HEK293 (cell line): ENCODE results near the gene EIF4H.

ENCODE experiments used
- CTCF ChIA-PET: fragments of 350-600 bp; formaldehyde crosslinking; extraction: SDS; loops from one replicate; lab custom pipeline; 2021; ENCODE audit warnings: antibody characterized with exemption; lab: Yijun Ruan, JAX
- POLR2A ChIA-PET: fragments of 300-600 bp; formaldehyde crosslinking; extraction: SDS; loops from one replicate; lab custom pipeline; 2020; ENCODE audit warnings: antibody characterized with exemption, inconsistent platforms; lab: Yijun Ruan, JAX
- H3K27ac ChIP-seq: fragments of 200-500 bp; sonication (Bioruptor generic); 2 replicates; pipeline ENCODE4 v1.5.1; 2014; ENCODE audit warnings: low read depth, low read length, control low read depth, inconsistent platforms; ENCODE audit errors: extremely low read depth
- H3K36me3 ChIP-seq, 2 experiments: fragments of 200-500 bp in 1 of 2; sonication (Bioruptor generic) in 1 of 2; 1 replicate in 1 of 2; 2 replicates in 1 of 2; pipeline ENCODE4 v1.5.1; 2014 to 2017; ENCODE audit warnings: inconsistent platforms in 2 of 2, low read length in 2 of 2; ENCODE audit not compliant: control insufficient read depth in 2 of 2, insufficient read depth in 1 of 2
- H3K4me1 ChIP-seq: fragments of 200-500 bp; sonication (Bioruptor generic); 2 replicates; pipeline ENCODE4 v1.5.1; 2014; ENCODE audit warnings: mild to moderate bottlenecking, low read length, inconsistent platforms; ENCODE audit not compliant: control insufficient read depth, insufficient read depth
- H3K4me3 ChIP-seq: 2 replicates; pipeline ENCODE4 v1.5.1; 2011; ENCODE audit warnings: low read depth, mild to moderate bottlenecking, control low read depth, low read length, moderate library complexity
- H3K9me3 ChIP-seq: fragments of 200-500 bp; sonication (Bioruptor generic); 2 replicates; pipeline ENCODE4 v1.5.1; 2014; ENCODE audit warnings: low read depth, low read length, inconsistent platforms; ENCODE audit not compliant: control insufficient read depth, insufficient read depth
- EGR2 ChIP-seq: fragments of 450-650 bp; formaldehyde crosslinking; IDR thresholded peaks from 2 replicates; pipeline ENCODE4 v1.5.1; 2016; ENCODE audit warnings: low read depth, missing biosample characterization, missing genetic modification characterization
- GLIS1 ChIP-seq: fragments of 450-650 bp; formaldehyde crosslinking; IDR thresholded peaks from 2 replicates; pipeline ENCODE4 v1.5.1; 2016; ENCODE audit warnings: missing biosample characterization, missing genetic modification characterization
- GLIS2 ChIP-seq: fragments of 450-650 bp; formaldehyde crosslinking; IDR thresholded peaks from 2 replicates; pipeline ENCODE4 v1.5.1; 2016; ENCODE audit warnings: missing biosample characterization, missing genetic modification characterization
- KLF1 ChIP-seq: fragments of 450-650 bp; formaldehyde crosslinking; IDR thresholded peaks from 2 replicates; pipeline ENCODE4 v1.5.1; 2016; ENCODE audit warnings: missing biosample characterization, missing genetic modification characterization
- KLF8 ChIP-seq: fragments of 450-650 bp; formaldehyde crosslinking; IDR thresholded peaks from 2 replicates; pipeline ENCODE4 v1.5.1; 2016; ENCODE audit warnings: missing biosample characterization, missing genetic modification characterization
- SALL2 ChIP-seq: fragments of 450-650 bp; formaldehyde crosslinking; IDR thresholded peaks from 2 replicates; pipeline ENCODE4 v1.5.0; 2017; ENCODE audit warnings: missing biosample characterization, mild to moderate bottlenecking, missing genetic modification characterization, borderline replicate concordance
- ZBTB44 ChIP-seq: fragments of 450-650 bp; IDR thresholded peaks from 2 replicates; pipeline ENCODE4 v1.5.1; 2018; ENCODE audit warnings: missing biosample characterization, mild to moderate bottlenecking, missing genetic modification characterization
- ZFHX2 ChIP-seq: fragments of 450-650 bp; formaldehyde crosslinking; conservative IDR thresholded peaks from 2 replicates; pipeline ENCODE4 v1.5.1; 2016; ENCODE audit warnings: missing biosample characterization, missing genetic modification characterization
- ZIC2 ChIP-seq: fragments of 450-650 bp; formaldehyde crosslinking; IDR thresholded peaks from 2 replicates; pipeline ENCODE4 v1.5.1; 2016; ENCODE audit warnings: missing biosample characterization, missing genetic modification characterization
- ZNF121 ChIP-seq: fragments of 450-650 bp; formaldehyde crosslinking; IDR thresholded peaks from 2 replicates; pipeline ENCODE4 v1.5.1; 2016; ENCODE audit warnings: missing biosample characterization, missing genetic modification characterization
- ZNF292 ChIP-seq: fragments of 450-650 bp; formaldehyde crosslinking; IDR thresholded peaks from 2 replicates; pipeline ENCODE4 v1.5.1; 2016; ENCODE audit warnings: low read depth, missing biosample characterization, missing genetic modification characterization, borderline replicate concordance
- ZNF518A ChIP-seq: fragments of 450-650 bp; formaldehyde crosslinking; conservative IDR thresholded peaks from 2 replicates; pipeline ENCODE4 v1.5.1; 2016; ENCODE audit warnings: low read depth, missing biosample characterization, missing genetic modification characterization
- ZNF549 ChIP-seq: fragments of 450-650 bp; IDR thresholded peaks from 2 replicates; pipeline ENCODE4 v1.5.1; 2018; ENCODE audit warnings: missing biosample characterization, missing genetic modification characterization, mild to moderate bottlenecking, inconsistent platforms, moderate library complexity

Gene EIF4H

GRCh38 chr7:74221713-74222112, 47.6 kb downstream of the EIF4H start:
- ChIA-PET CTCF (interaction anchor here (0.7 kb wide), 1 partner anchor 144 kb away, joined by 3 read pairs; no protein-coding TSS in a partner anchor), POLR2A (no interaction called here)
- TF ChIP-seq EGR2 (peak; percentile 45; the same call in 1 of the 2 replicates), ZNF549 (no peak), ZFHX2 (tag by site-specific recombination) (0 out of 2 replicates have a peak, but pooled peaks have one; percentile 26)
- Histone ChIP-seq H3K4me3 (no peak overlapping the region), H3K4me1 (no peaks in the 10 kb centered on the region), H3K27ac (no peak overlapping the region), H3K9me3 (no peaks in the 10 kb centered on the region), H3K36me3 (peaks cover 0 to 20% of the 10 kb centered on the region in 2 experiments; a peak in 2 of 3 replicates)

- H3K4me3 ChIP-seq, result no peak overlapping the region
- CTCF ChIA-PET, result interaction anchor here (0.6 to 0.7 kb wide), 3 partner anchors 203 to 267 kb away, joined by 3 to 4 read pairs (median 3); no protein-coding TSS in a partner anchor
- POLR2A ChIA-PET, result no interaction called here
- no peaks in the 10 kb centered on the region for H3K4me1 ChIP-seq
- H3K9me3 ChIP-seq, result no peaks in the 10 kb centered on the region
- peaks cover 0 to 26% of the 10 kb centered on the region in 2 experiments; a peak in 2 of 3 replicates for H3K36me3 ChIP-seq
- TF ChIP-seq ZNF121 (tag by site-specific recombination) (peak; percentile 70), ZNF292 (no peak), KLF8 (tag by site-specific recombination) (no peak), ZIC2 (tag by site-specific recombination) (peak; percentile 43)
- no peak overlapping the region for H3K27ac ChIP-seq
Observed at GRCh38 chr7:74222851-74223710, 48.9 kb downstream of the EIF4H start.

GRCh38 chr7:74223711-74224510, 49.8 kb downstream of the EIF4H start:
- ChIA-PET POLR2A (no interaction called here), CTCF (no interaction called here)
- H3K9me3 ChIP-seq, result no peaks in the 10 kb centered on the region
- H3K4me3 ChIP-seq, result no peak overlapping the region
- no peak overlapping the region for H3K27ac ChIP-seq
- H3K36me3 ChIP-seq, result peaks cover 2 to 29% of the 10 kb centered on the region in 2 experiments
- H3K4me1 ChIP-seq, result no peaks in the 10 kb centered on the region
- no peak for TF ChIP-seq GLIS2 (tag by site-specific recombination)
- peak; percentile 49; the same call in 1 of the 2 replicates for TF ChIP-seq ZIC2 (tag by site-specific recombination)
- TF ChIP-seq GLIS1, result 0 out of 2 replicates have a peak, but pooled peaks have one; percentile 8
- 0 out of 2 replicates have a peak, but pooled peaks have one; percentile 38 for TF ChIP-seq KLF1 (tag by site-specific recombination)
- TF ChIP-seq SALL2 (tag by site-specific recombination), result no peak
- no peak for TF ChIP-seq ZNF518A (tag by site-specific recombination)
- 0 out of 2 replicates have a peak, but pooled peaks have one; percentile 25 for TF ChIP-seq ZBTB44 (tag by site-specific recombination)
